SHP77 treated with DMSO at 0.1 percent for 48 hours (cell line): ENCODE results near the gene ERICH6B.

Experiments used
- DNase-seq: peaks from one replicate; lab custom pipeline; 2025; lab: John Stamatoyannopoulos, UW

The ERICH6B gene

DNA sequence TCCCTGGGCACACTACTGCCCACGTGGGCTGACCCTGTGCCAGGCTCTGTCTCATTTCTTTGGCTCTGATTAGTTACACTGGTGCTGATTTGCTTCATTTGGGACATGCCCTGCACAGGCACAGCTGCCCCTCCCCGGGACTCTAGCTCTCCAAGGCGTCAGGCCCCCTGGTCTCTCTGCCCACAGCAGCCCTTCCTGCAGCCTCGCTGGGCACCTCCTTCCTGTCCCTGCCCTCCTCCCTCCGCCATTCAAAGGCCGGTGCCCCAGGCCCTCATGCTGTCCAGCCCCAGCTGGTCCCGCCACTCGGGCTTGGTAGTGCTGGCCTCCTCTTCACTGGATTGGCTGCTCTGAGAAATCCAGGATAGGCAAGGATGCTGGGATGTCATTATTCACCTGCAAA lies 73.1 kb downstream of the ERICH6B start:
- no peak for DNase-seq

DNA sequence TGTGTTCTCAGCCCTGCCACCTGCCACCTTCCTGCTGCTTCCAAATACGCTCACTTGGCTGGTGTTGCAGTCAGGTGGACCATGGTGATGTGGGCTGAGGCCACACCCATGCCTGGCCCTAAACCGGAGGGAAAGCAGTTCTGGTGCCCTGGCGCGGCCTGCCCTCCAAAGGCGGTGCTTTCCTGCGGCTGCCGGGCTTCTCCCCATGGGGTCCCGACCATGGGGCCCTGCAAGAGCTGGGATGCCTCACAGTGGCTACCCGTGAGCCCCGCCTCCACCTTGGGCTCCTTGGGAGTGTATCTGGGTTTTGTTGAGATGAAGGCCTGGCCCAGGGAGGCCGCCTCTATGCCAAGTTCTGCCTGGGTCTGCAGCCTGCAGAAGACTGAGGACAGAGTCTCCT lies 73.7 kb downstream of the ERICH6B start:
- no peak for DNase-seq

DNA sequence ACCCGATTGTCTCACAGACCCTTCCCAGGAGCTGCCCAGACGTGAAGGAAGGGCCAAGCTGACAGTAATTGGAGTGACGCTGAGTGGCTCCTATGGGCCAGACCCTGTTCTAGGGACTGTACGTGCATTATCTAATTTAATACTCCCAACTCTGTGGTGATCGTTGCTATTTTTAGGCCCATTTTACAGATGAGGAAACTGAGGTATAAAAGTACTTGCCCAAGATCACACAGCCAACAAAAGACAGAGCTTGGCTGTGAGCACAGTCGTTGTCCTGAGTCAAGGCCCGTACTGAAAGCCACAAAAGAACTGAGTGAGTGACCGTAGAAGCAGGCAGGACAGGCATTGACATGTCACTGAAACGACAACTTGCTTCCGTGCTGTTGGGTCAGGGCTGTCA lies 74.7 kb downstream of the ERICH6B start:
- no peak for DNase-seq

DNA sequence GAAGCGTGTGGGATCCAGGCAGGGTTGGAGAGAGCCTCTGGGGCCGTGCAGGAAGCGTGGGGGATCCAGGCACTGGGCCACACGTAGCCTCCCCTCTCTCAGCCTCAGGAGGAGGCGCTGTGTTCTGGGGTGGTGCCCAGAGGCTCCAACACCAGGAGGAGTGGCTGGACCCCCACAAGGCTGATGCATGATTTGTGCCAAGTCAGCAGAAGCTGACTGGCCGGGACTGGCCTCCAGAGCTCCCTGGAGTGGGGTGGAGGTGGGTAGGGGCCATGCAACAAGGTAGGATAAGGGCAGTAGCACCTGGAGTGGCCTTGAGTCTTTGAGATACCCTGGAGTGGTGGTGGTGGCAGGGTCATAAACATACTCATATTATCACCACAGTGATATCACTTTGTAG lies 75.3 kb downstream of the ERICH6B start:
- no peak for DNase-seq

DNA sequence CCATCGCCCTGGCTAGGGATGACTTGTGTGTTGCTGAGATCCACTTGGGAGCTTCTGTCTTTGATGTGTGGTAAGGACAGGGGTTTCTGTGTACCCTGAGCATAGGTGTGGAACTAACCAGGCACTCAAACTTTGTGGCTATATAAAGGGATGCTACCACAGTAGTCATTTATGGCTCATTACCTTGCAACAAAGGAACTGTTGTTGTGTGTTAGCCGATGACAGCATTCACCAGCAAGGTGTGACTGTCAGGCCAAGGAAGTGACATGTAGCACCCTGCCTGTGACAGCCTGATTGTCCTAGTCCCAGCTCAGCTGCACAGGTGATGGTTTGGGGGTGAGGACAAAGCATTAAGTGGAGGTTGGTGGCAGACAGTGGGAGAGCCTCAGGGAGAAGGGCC lies 77.2 kb downstream of the ERICH6B start:
- DNase-seq, result no peak

DNA sequence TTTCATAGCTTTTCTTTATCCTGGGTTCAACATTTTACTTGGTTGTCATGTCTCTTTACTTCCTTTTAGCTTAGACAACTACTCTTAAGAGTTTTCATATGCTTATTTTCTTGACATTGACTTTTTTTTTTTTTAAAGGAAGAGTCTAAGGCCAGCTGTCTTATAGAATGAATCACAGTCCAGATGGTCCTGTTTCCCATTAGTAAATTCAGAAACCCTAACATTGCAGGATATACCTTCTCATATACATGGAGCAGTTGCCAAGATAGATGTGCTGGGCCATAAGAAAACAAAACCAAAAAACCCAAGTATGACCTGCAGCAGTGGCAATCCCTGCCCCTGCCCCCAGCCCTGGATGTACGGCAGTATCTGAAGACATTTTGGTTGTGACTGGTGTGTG lies 78.0 kb downstream of the ERICH6B start:
- no peak for DNase-seq

DNA sequence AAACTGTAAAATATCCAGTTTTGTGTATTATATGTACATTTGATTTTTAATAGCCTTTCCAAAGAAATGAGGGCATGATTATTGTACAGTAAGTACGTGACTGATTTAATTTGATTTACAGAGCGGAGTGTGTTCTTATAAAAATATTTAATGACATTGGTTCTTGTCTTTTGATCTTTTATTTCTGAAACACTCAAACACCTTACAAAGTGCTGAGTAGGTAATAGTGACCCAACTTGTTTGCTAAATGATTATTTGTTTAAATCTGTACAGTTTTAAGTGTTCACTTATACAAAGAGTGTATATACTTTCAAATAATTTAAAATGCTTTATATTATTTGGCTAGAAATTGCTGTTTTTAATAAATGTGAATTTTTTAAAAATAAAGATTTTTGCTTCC lies 79.3 kb downstream of the ERICH6B start:
- no peak for DNase-seq

DNA sequence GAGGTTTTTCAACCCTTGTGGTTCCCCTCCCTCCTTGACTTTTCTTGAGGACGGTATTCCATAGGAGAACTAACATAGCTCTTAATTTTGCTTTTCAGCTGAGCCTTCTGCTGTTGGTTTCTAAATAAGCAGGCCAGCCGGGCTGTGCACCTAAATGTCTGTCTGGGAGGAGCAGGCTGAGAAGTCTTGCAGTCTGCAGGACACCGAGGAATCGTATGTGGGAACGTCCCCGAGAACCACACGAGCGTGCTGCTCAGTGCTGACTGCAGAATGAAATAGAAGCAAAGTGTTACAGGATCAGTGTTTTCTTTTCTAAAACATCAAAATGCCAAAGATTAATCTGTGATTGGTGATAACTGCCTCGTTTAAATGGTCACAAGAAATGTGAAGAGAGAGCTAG lies 80.9 kb downstream of the ERICH6B start:
- no peak for DNase-seq

DNA sequence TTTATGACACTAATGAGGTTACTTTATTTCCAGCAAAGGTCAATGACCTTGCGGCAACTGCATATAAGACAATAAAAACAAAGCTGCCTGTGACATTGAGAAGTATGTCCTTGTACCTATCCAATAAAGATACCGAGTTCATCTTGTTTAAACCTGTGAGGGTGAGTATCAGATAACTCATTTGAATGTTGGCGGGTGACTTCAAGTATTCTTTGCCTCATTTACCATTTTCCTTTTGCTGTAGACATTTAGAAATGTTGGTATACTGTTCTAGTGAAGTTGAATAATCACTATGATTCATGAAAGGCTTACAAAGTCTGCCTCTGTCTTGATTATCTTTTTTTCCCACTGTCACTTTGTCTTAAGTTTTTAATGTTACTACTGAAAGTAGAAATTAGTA lies 85.8 kb downstream of the ERICH6B start:
- no peak for DNase-seq

DNA sequence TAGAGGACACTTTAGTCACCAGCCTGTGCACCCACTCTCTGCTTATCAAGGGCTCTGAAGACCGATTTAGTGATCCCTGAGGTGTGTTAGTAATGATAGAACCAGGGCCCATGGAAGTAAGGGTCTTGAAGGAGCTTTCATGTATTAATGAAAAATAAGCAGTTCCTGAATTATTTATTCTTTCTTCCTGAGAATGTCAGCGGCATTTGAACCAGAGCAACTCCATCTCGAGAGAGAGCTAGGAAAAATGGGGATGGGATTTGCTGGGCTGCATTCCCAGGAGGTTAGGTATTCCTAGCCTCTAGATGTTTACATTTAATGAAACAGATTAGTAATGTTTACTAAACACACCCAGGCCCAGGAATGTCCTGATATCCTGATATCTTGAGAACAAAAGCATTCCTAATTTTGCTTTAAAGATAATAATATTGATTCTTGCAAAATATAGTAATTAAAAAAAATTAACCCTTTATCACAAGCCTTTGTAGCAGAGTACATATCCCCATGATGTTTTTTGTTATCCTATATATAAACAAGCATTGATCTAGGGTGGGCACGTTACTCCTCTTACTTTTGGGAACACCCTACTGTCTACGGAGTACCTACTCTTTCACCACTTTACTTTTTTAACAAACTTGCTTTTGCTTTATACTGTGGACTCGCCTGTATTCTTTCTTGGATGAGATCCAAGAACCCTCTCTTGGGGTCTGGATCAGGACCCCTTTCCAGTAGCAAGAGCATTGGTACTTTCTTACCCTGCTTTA lies 87.7 kb downstream of the ERICH6B start:
- no peak for DNase-seq

DNA sequence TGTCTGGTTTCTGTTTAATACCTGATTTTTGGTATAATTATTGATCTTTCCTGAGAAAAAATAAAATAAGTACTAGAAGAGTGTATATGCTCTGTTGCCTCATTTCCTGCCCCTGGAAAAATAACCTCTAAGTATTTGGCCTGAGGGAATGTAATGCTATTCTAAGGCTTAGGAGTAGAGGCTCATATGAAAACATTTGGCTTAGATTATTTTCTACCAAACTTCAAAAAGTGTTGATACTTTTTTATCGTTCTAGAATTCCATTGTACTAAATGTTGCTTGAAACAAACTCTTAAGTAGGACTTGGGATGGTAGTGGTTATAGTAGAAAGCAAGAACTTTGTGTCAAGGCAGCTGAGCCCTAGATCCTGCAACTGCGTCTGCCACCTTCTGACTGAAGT lies 93.0 kb downstream of the ERICH6B start:
- DNase-seq, result no peak

DNA sequence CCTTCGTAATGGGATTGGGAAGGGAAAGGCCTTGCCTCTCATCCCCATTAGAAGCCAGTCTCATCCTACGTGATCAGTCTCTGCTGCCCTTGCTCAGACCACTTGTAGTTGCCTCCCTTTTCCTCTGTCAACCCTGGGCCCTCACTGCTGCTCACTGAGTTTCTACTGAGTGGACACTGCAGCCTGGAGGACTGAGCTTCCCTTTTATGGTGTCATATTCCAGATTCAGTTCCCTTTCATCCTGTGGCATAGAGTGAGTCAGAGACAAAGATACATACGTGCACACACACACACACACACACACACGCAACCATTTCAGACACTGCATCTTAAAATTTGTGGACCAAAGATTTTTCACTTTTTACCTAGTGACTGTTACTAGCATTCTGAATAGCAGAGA lies 94.2 kb downstream of the ERICH6B start:
- no peak for DNase-seq

DNA sequence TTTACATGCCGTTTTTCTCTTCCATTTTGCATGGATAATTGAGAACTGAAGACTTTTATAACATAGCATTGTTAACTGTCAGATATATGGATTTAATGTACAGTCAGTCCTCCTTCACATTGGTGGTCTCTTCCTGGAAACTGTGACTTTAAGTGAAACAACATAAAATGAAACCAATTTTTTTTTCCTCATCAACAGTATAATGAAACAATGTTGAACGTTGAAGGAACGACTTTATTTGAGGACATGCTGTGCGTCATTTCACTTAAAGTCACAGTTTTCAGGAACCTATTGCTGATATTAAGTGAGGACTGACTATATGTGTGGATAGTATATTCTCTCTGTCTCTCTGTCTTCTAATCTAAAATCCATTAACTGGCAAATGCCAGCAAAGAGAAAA lies 96.0 kb downstream of the ERICH6B start:
- no peak for DNase-seq

DNA sequence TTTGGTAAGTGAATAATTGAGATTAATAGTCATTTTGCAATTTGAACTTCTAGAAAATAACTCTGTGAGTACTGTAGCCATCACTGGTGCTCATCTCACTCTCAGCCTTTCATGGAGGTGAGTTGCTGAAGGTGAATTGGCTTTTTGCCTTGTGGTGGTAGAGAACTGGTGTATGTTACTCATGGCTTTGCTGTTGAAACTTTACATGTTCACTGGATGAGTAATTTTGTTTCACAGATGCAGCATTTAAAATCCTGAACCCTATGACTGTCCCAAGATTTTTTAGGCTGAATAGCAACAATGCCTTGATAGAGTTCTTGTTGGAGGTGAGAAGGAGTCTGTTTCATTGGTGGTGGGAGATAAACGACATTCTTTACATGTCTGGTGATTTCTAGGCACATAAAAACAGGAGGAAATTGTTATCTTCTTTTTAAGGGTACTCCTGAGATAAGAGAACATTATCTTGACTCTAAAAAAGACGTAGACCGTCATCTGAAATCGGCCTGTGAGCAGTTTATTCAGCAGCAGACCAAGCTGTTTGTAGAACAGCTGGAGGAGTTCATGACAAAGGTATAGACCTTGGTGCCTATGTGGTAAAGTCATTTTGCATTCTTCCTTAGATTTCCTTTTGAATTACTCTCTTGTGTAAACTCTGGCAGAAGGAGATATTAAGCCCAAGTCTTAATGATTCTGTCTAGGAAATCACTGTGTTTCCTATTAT lies 96.9 kb downstream of the ERICH6B start:
- no peak for DNase-seq

DNA sequence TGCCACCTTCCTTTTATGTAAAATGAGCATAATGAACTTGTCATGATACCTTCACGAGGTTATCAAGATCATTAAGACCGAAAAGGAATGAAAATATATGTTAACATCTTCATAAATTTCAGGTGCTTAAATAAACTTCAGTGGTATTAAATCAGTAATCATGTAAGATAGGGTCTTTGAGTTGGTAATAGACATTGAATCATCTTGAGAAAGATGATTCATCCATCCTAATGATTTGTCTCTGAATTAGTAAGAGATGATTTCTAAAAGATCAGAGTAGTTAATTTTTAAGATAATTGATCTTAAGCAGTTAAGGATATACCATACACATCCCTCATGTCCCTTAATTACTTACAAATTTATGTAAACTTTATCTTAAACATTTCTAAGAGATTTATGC lies 98.8 kb downstream of the ERICH6B start:
- DNase-seq, result no peak

DNA sequence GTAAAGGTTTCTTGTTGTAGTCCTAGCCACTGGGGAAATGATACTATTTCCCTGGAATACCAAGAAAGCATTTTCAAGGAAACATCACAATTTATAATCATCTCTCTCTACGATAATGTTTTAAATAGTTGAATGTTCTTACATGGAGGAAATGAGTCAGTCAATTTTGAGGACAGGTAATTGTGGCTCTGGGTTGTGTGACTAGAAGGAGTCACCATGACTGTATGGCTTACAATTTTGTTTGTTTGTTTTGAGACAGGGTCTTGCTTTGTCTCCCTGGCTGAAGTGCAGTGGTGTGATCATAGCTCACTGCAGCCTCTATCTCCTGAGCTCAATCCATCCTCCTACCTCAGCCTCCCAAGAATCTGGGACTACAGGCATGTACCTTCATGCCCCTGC lies 103.4 kb downstream of the ERICH6B start:
- no peak for DNase-seq

DNA sequence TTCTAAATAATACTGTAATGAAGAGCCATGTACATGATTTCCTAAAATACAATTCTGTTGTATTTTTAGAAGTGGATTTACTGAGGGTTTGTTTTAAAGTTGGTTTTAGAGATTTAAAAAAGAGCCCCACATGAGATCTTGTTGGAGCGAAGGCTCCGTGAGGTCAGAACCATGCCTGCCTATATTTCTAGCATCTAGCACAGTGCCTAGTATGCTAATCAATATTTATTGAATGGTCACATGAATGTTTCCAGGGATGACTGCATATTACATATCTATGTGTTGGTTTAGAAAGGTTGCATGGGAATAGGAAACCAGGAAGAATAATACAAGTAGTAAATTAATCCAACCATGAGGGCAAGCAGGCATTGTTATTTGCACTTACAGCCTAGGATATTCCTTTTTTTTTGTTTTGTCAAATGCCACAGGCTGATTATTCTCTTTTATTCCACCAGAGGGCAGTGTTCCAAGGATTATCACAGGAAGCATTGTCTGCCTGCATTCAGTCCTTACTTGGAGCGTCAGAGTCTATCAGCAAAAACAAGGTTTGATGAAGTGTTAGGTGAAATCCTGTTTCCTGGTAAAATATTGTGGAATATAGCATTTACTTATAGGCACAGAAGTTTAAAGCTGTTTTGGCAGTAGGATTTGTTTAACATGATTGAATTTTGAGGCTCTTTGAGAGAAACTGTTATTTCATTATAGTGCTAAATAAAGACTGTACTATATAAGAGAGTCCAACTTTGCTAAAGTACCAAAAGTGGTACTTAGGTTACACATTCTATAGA lies 104.0 kb downstream of the ERICH6B start:
- no peak for DNase-seq

DNA sequence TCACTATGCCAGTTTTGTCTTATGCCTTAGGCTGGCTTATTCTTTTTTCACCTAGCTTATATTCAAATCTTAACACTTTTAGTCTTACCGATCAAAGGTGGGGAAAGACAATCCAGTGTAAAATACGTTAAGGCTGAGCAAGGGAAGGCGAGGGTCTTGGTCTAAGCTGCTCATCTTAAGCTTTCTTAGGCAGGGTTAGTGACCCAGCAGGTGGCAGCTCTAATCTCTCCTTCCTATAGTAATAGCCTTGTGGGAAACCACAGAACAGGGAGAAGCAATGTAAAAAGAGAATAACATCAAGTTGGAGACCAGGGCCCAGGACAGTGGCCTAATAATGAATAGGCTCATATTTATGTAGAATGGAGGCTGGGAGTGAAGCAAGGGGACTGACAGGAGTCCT lies 104.9 kb downstream of the ERICH6B start:
- DNase-seq, result no peak

DNA sequence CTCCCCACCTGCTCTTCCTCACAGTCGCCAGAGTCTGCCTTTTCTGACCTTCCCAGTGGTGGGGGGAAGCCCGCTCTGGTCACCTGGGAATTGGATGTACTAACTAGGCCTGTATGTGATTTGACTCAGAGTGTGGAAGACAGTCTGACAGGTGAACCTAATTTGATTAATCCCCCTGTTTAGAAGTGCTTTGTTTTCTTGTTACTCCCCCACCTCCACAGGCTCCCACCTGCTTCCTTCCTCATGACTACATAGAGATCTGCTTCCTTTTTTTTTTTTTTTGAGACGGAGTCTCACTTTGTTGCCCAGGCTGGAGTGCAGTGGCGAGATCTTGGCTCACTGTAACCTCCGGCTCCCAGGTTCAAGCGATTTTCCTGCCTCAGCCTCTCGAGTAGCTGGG lies 106.8 kb downstream of the ERICH6B start:
- DNase-seq, result no peak

DNA sequence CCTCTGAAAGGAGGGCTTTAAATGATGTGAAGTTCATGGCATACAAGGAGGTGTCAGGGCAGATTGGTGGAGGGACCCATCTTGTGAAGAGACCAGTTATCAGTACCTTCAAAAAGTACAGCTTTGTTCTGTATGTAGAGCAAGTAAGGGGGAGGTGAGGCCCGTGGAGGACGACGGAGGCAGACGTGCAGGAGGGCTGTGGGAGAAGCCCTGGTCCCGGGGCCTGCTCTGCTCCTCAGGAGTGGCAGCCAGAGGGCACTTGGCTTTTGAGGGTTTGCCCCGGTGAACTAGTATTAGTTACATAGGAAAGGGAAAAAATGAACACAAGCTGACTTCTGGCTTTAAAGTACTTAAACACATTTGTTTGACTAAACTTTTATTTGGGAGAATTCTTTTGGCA lies 108.7 kb downstream of the ERICH6B start:
- DNase-seq, result no peak

DNA sequence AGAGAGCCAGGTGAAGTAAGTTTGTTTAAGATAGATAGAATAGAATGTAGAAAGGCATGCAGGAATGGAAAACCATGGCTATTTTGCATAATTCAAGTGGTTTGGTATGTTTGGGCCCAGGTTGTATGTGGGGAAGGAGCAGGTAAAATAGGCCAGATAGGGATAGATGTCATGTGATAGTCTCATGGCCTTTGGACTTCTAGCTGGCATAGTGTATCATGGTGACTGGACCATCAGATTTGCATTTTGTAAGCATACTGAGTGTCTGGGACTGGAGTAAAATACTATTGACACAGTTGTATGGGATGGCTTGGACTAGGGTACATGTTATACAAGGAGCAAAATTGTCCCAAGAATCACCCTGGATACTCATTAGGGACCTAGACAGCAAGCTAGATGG lies 111.9 kb downstream of the ERICH6B start:
- DNase-seq, result no peak

DNA sequence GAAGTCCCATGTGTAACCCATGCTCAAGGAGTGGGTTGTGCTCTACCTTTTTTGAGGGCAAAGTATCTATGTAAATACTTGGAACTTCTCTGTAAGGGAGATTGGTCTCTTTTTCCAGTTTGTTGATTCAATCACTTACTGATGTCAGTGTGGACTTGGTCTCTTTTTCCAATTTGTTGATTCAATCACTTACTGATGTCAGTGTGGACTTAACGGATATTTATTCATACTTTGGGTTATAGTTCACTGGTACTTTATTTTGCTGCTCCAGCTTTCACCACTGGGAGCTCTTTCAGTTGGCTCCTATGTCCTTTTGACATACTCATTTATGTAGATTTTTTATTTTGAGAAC lies 114.4 kb downstream of the ERICH6B start:
- DNase-seq, result no peak

DNA sequence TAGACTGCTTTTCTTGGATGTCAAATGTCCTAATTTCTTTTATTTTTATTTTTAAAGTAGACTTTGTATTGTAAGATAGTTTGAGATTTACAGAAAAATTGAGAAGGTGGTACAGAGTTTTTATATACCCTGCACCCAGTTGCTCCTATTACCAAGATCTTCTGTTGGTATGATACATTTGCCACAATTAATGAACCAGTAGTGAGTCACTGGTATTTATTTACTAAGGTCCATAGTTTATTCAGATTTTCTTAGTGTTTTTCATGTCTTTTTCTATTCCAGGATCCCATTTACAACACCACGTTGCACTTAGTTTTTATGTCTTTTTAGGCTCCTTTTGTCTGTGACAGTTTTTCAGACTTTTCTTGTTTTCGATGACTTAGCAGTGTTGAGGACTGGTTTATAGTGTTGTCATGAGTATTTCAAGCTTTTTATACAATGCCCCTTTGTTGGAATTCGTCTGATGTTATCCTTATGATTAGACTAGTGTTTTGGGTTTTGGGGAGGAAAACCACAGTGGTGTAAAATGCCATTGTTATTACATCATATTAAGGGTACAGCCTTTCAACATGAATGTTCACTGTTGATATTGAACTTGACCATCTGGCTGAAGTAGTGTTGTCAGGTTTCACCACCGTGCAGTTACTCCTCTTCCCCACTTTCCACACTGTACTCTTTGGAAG lies 114.9 kb downstream of the ERICH6B start:
- no peak for DNase-seq
